GM12892 (cell line): ENCODE measurements around the gene PEX11B.
A peak's percentile ranks its signal among the peaks of the same experiment; 100 is the strongest.

Experiments used
- DNase-seq: peaks from one replicate; pipeline ENCODE4 v3.0.0; 2011; ENCODE audit not compliant: insufficient read length
- FAIRE-seq: peaks from 2 replicates; lab custom pipeline; 2011; peaks lifted over from hg19 to GRCh38; lab: Jason Lieb, UNC
- POLR2A ChIP-seq: IDR thresholded peaks from 2 replicates; pipeline ENCODE4 v1.6.1; 2011; ENCODE audit warnings: low read depth, low read length, control low read depth
- POLR2AphosphoS5 ChIP-seq: IDR thresholded peaks from 2 replicates; pipeline ENCODE4 v1.6.1; 2011; ENCODE audit warnings: low read depth, low read length, control low read depth
- TAF1 ChIP-seq: IDR thresholded peaks from 2 replicates; pipeline ENCODE4 v1.6.1; 2011; ENCODE audit warnings: low read depth, mild to moderate bottlenecking, control low read depth, low read length, borderline replicate concordance

Gene PEX11B

DNA sequence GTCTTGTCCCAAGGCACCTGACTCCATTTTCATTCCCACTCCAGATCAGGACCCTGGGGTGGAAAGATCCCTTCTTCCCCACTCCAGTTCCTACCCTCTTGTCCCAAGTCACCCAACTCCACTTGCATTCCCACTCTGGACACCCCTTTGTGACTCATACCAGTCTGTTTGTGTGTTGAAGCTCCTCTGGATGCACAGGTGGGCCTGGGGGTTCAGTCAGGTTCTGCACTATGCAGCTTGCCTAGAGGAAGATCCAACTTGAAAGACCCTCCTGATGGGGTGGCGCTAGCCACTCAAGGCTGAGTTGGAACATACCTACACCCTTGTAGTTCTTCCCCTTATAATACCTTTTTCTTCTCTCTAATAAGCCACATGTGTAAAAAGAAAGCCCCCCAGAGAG lies 23.0 kb downstream of the PEX11B start:
- no peak for TF ChIP-seq POLR2AphosphoS5
- TF ChIP-seq TAF1 = no peak
- TF ChIP-seq POLR2A = no peak
- DNase-seq (no peak), FAIRE-seq (no peak)

GRCh38 chr1:145893306-145894055 lies 25.0 kb downstream of the PEX11B start:
- TF ChIP-seq TAF1 (no peak), POLR2AphosphoS5 (no peak), POLR2A (no peak)
- no peak for FAIRE-seq

DNA sequence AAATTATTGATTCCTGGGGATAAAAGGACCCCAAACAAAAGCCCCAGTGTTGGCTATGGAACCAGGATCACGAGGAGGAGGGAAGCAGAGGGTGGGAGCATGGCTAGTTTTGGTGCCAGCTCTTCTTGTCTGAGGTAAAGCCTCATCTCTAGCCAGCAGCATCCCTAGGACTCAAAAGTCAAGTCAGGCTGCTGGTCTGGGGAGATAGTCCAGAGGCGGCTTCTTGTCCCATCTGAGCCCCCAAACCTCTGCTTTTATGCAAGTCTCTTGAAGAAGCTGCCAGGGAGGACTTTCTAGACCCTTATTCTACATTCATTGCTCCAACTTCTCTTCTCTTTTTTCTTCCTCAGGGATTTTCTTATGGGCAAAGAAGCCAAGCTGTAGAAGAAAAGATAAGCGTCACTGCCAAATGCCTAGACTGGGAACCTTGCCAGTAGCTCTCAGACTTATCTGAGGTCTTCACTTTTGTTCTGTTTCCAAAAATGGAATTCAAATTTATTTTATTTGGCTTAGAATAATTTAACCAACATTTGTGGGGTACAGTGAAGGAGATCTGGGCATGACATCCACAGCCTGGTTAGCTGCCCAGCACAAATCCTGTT lies 25.9 kb downstream of the PEX11B start:
- DNase-seq (no peak), FAIRE-seq (no peak)
- TF ChIP-seq POLR2AphosphoS5 (no peak), TAF1 (no peak), POLR2A (no peak)

More at GRCh38 chr1:145893306-145894055, 25.0 kb downstream of the PEX11B start:
- no peak for DNase-seq

DNA sequence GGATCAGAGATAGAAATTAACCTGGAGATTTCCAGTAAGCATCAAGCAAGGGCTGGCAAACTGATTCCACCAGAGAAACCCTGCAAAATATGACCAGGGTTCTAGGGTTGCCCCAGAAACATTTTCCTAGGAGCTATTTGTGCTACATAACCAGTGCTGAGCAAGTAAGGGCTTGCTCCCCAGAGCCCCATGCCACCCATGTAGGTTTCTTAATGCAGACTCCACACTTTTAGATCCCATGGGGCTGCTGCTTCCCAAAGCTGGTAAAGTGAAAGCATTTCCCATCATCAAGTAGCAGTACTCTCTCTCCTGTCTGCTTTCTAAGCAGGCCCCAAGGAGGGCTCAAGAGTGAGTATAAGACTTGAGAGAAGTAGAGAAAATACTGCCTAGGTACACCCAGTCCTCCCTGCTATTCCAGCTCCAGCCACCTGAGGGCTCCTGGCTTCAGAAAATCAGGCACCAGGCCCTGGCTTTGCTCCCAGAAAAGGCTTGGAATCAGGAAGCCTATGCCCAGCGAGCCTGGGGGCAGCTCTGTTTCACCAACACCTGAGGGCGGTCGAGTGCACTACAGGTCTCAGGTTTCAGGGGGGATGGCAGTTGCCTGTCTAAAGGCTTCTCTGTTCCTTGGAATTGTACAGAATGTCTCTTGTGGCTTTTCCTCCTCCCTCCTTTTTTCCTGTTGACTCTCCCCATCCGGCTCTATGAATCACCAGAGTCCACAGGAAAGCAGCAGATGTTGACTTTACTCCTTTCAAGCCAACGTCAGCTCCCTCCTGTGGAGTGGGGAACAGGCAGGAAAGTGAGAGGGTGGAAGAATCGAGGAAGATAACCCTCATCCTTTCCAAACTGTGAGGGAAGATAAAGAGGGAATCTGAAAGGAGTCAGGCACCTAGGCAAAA lies 26.7 kb downstream of the PEX11B start:
- no peak for DNase-seq

GRCh38 chr1:145891143-145891542 lies 27.4 kb downstream of the PEX11B start:
- DNase-seq (no peak), FAIRE-seq (no peak)
- no peak for TF ChIP-seq POLR2AphosphoS5
- no peak for TF ChIP-seq POLR2A
- no peak for TF ChIP-seq TAF1

More for the DNA sequence above, 26.7 kb downstream of the PEX11B start:
- FAIRE-seq = no peak
- TF ChIP-seq POLR2A = no peak
- no peak for TF ChIP-seq TAF1
- TF ChIP-seq POLR2AphosphoS5 = no peak

DNA sequence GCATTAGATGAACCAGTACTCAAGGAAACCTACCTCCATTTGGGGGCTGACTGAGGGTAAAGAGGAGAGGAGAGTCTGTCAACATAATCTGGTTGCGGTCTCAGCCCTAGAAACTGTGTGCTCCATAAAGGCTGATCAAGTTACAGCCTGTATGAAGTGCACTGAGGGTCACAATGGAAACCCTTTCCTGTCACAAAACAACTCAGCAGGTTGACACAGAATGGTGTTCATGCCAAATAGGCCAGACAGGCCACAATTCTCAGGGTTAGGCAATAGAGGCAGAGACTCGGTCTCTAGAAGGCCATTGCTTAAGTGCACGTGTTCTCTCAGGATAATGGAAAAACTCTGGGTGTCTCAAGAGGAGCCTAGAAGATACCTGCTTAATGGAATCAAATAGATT lies 28.8 kb downstream of the PEX11B start:
- DNase-seq (no peak), FAIRE-seq (no peak)
- TF ChIP-seq TAF1 (no peak), POLR2AphosphoS5 (no peak), POLR2A (no peak)

- FAIRE-seq (no peak), DNase-seq (no peak)
- TF ChIP-seq POLR2AphosphoS5 (no peak), TAF1 (no peak), POLR2A (no peak)
Observed at GRCh38 chr1:145887631-145888030, 30.9 kb downstream of the PEX11B start.

GRCh38 chr1:145886816-145887215 lies 31.7 kb downstream of the PEX11B start:
- DNase-seq (no peak), FAIRE-seq (no peak)
- TF ChIP-seq POLR2A (no peak), TAF1 (no peak), POLR2AphosphoS5 (no peak)

- no peak for DNase-seq
- no peak for FAIRE-seq
- TF ChIP-seq POLR2A (no peak), TAF1 (no peak), POLR2AphosphoS5 (no peak)
Observed at GRCh38 chr1:145886390-145886789, 32.1 kb downstream of the PEX11B start.

GRCh38 chr1:145885738-145886287 lies 32.7 kb downstream of the PEX11B start, which contains the start of gene ANKRD35:
TSS of gene ANKRD35 (minus strand) at chr1:145885866. CDS start at chr1:145885758, 108 bp downstream.
- TF ChIP-seq POLR2A (no peak), TAF1 (no peak), POLR2AphosphoS5 (no peak)
- FAIRE-seq (peak; percentile 53), DNase-seq (peak; percentile 97)

GRCh38 chr1:145884675-145885074 lies 33.8 kb downstream of the PEX11B start:
- FAIRE-seq (peak; percentile 60), DNase-seq (no peak)

More at GRCh38 chr1:145884675-145885074, 33.8 kb downstream of the PEX11B start:
- TF ChIP-seq POLR2AphosphoS5 = no peak
- TF ChIP-seq TAF1 = no peak
- TF ChIP-seq POLR2A = no peak
